H1 (cell line): ENCODE measurements around the gene C2orf76. TPM values are rescaled to one million over a fixed set of nuclear protein-coding genes. Genes with fewer than 3 reads are reported as not detected.

Source experiments
- CTCF ChIA-PET: fragments of 300-600 bp; sonication (Branson Sonifier 250); formaldehyde crosslinking; loops from one replicate; lab custom pipeline; 2021; ENCODE audit not compliant: partially characterized antibody; lab: Charles Lee
- POLR2A ChIA-PET: fragments of 300-600 bp; sonication (Branson Sonifier 250); formaldehyde crosslinking; loops from one replicate; lab custom pipeline; 2021; ENCODE audit warnings: inconsistent platforms; ENCODE audit not compliant: partially characterized antibody; lab: Charles Lee
- DNase-seq, 2 experiments: peaks; one replicate each; pipeline versions ENCODE4 v3.0.0 to v3.0.0-alpha.2; 2010 to 2022; ENCODE audit warnings: low spot score in 2 of 2, low read depth in 1 of 2, mixed read lengths in 1 of 2
- FAIRE-seq: peaks from 2 replicates; lab custom pipeline; 2011; peaks lifted over from hg19 to GRCh38; lab: Jason Lieb, UNC
- H2AFZ ChIP-seq: 2 replicates; pipeline ENCODE4 v1.8.1; 2012; ENCODE audit warnings: low read length, inconsistent platforms
- H2AK5ac ChIP-seq: 2 replicates; pipeline ENCODE4 v1.6.1; 2013; ENCODE audit warnings: low read depth, low read length
- H2BK120ac ChIP-seq: replicated peaks from 2 replicates; pipeline ENCODE3; 2013; ENCODE audit warnings: low read depth, low read length, inconsistent platforms
- H2BK12ac ChIP-seq: 2 replicates; pipeline ENCODE4 v1.6.1; 2013; ENCODE audit warnings: low read depth, low read length
- H2BK15ac ChIP-seq: 2 replicates; pipeline ENCODE4 v1.6.1; 2013; ENCODE audit warnings: low read length
- H2BK20ac ChIP-seq: 2 replicates; pipeline ENCODE4 v1.6.1; 2013; ENCODE audit warnings: low read length
- H2BK5ac ChIP-seq: 2 replicates; pipeline ENCODE4 v1.6.1; 2013; ENCODE audit warnings: low read depth, low read length
- H3K14ac ChIP-seq: 2 replicates; pipeline ENCODE4 v1.6.1; 2013; ENCODE audit warnings: inconsistent platforms; ENCODE audit not compliant: insufficient read length
- H3K18ac ChIP-seq: 2 replicates; pipeline ENCODE4 v1.6.1; 2013; ENCODE audit warnings: low read length; ENCODE audit errors: extremely low read depth
- H3K23ac ChIP-seq: 2 replicates; pipeline ENCODE4 v1.6.1; 2013; ENCODE audit warnings: inconsistent platforms; ENCODE audit not compliant: insufficient read length
- H3K23me2 ChIP-seq: 2 replicates; pipeline ENCODE4 v1.6.1; 2013; ENCODE audit warnings: low read depth, low read length
- H3K27ac ChIP-seq: 2 replicates; pipeline ENCODE4 v1.6.1; 2011; ENCODE audit warnings: low read depth, low read length, inconsistent platforms
- H3K27me3 ChIP-seq, 4 experiments: replicated peaks in 1 of 4; 1 replicate in 1 of 4; 2 replicates in 3 of 4; pipeline versions ENCODE4 v1.6.1 to v1.8.1; 2011 to 2013; ENCODE audit warnings: low read length in 3 of 4, mild to moderate bottlenecking in 3 of 4, inconsistent platforms in 2 of 4, mixed read lengths in 2 of 4, moderate library complexity in 1 of 4; ENCODE audit not compliant: control insufficient read depth in 3 of 4, insufficient read depth in 3 of 4; ENCODE audit errors: extremely low read depth in 1 of 4
- H3K36me3 ChIP-seq, 4 experiments: 2 replicates each; pipeline versions ENCODE4 v1.6.1 to v1.8.1; 2011 to 2013; ENCODE audit warnings: mild to moderate bottlenecking in 4 of 4, low read length in 3 of 4, moderate library complexity in 2 of 4, control low read depth in 1 of 4, inconsistent platforms in 1 of 4; ENCODE audit not compliant: insufficient read depth in 4 of 4, control insufficient read depth in 2 of 4
- H3K4ac ChIP-seq: replicated peaks from 2 replicates; pipeline ENCODE3; 2013; ENCODE audit warnings: low read length, low read depth, mixed read lengths, inconsistent platforms; ENCODE audit not compliant: insufficient read length
- H3K4me1 ChIP-seq, 4 experiments: replicated peaks in 1 of 4; 1 replicate in 1 of 4; 2 replicates in 3 of 4; pipeline versions ENCODE4 v1.6.1 to v1.8.1; 2011 to 2013; ENCODE audit warnings: low read length in 3 of 4, inconsistent platforms in 2 of 4, mixed read lengths in 1 of 4; ENCODE audit not compliant: insufficient read depth in 4 of 4, control insufficient read depth in 3 of 4
- H3K4me2 ChIP-seq, 2 experiments: 2 replicates each; pipeline versions ENCODE4 v1.6.1 to v1.8.1; 2011 to 2013; ENCODE audit warnings: low read depth in 2 of 2, low read length in 2 of 2, control low read depth in 1 of 2, inconsistent platforms in 1 of 2, mild to moderate bottlenecking in 1 of 2; ENCODE audit not compliant: insufficient read depth in 1 of 2
- H3K4me3 ChIP-seq, 4 experiments: fragments of 200-600, 300-600 bp in 1 of 4; sonication (generic), shearing (Covaris generic), sonication (Bioruptor Twin) in 1 of 4; 2 replicates each; pipeline versions ENCODE4 v1.5.1 to v1.8.1; 2011 to 2016; ENCODE audit warnings: low read length in 4 of 4, low read depth in 3 of 4, control low read depth in 2 of 4, inconsistent platforms in 2 of 4, mild to moderate bottlenecking in 2 of 4, mixed read lengths in 1 of 4, moderate library complexity in 1 of 4; ENCODE audit not compliant: insufficient read depth in 2 of 4; ENCODE audit errors: extremely low read depth in 1 of 4
- H3K56ac ChIP-seq: replicated peaks from 2 replicates; pipeline ENCODE3; 2013; ENCODE audit warnings: low read depth, mild to moderate bottlenecking, mixed read lengths, low read length, inconsistent platforms; ENCODE audit not compliant: insufficient read length
- H3K79me1 ChIP-seq: 2 replicates; pipeline ENCODE4 v1.6.1; 2013; ENCODE audit warnings: low read depth, low read length, control low read depth
- H3K79me2 ChIP-seq, 2 experiments: 2 replicates each; pipeline versions ENCODE4 v1.6.1 to v1.8.1; 2012 to 2013; ENCODE audit warnings: low read length in 2 of 2, mild to moderate bottlenecking in 2 of 2, inconsistent platforms in 1 of 2; ENCODE audit not compliant: insufficient read depth in 2 of 2, control insufficient read depth in 1 of 2
- H3K9ac ChIP-seq, 4 experiments: replicated peaks in 1 of 4; 1 replicate in 1 of 4; 2 replicates in 3 of 4; pipeline versions ENCODE4 v1.6.1 to v1.8.1; 2011 to 2013; ENCODE audit warnings: low read depth in 3 of 4, low read length in 3 of 4, control low read depth in 2 of 4, mild to moderate bottlenecking in 2 of 4, moderate library complexity in 2 of 4, inconsistent platforms in 1 of 4; ENCODE audit errors: extremely low read depth in 1 of 4
- H3K9me3 ChIP-seq, 2 experiments: 2 replicates each; pipeline versions ENCODE4 v1.6.1 to v1.8.1; 2012 to 2013; ENCODE audit warnings: mild to moderate bottlenecking in 2 of 2, moderate library complexity in 2 of 2, control low read depth in 1 of 2, inconsistent platforms in 1 of 2, low read depth in 1 of 2, low read length in 1 of 2, mixed read lengths in 1 of 2; ENCODE audit not compliant: insufficient read depth in 2 of 2
- H4K20me1 ChIP-seq, 2 experiments: replicated peaks in 1 of 2; 2 replicates each; pipeline versions ENCODE3 to v1.8.1; 2011 to 2013; ENCODE audit warnings: inconsistent platforms in 2 of 2, low read length in 2 of 2, mild to moderate bottlenecking in 1 of 2; ENCODE audit not compliant: insufficient read depth in 2 of 2, control insufficient read depth in 1 of 2
- H4K5ac ChIP-seq: 2 replicates; pipeline ENCODE4 v1.6.1; 2013; ENCODE audit warnings: low read length, low read depth, mixed read lengths, inconsistent platforms; ENCODE audit not compliant: insufficient read length
- H4K8ac ChIP-seq: 2 replicates; pipeline ENCODE4 v1.8.0; 2013; ENCODE audit warnings: mild to moderate bottlenecking, moderate library complexity, low read length, inconsistent platforms; ENCODE audit not compliant: insufficient read depth; ENCODE audit errors: extremely low read depth
- H4K91ac ChIP-seq: replicated peaks from 2 replicates; pipeline ENCODE3; 2013; ENCODE audit warnings: low read length, mixed read lengths, inconsistent platforms; ENCODE audit not compliant: insufficient read length
- BCL11A ChIP-seq, 2 experiments: IDR thresholded peaks; one replicate each; pipeline ENCODE4 v1.6.1; 2011; ENCODE audit warnings: low read depth in 2 of 2, low read length in 2 of 2, mild to moderate bottlenecking in 2 of 2
- CREB1 ChIP-seq: IDR thresholded peaks from 2 replicates; pipeline ENCODE4 v1.6.1; 2012; ENCODE audit warnings: inconsistent platforms
- EZH2 ChIP-seq: fragments of 200-600 bp; sonication (generic); IDR thresholded peaks from 2 replicates; pipeline ENCODE4 v1.7.1; 2012; ENCODE audit warnings: low read depth, mild to moderate bottlenecking, moderate library complexity, low read length, inconsistent platforms; ENCODE audit not compliant: severe bottlenecking
- HDAC6 ChIP-seq: IDR thresholded peaks from one replicate; pipeline ENCODE4 v1.7.1; 2012; ENCODE audit warnings: low read depth, mild to moderate bottlenecking, inconsistent platforms, low read length, moderate library complexity
- KDM5A ChIP-seq: fragments of 200-600 bp; IDR thresholded peaks from 2 replicates; pipeline ENCODE4 v1.7.1; 2012; ENCODE audit warnings: mild to moderate bottlenecking, low read length, inconsistent platforms, mixed read lengths
- NANOG ChIP-seq: IDR thresholded peaks from 2 replicates; pipeline ENCODE4 v1.6.1; 2011; ENCODE audit warnings: low read length, low read depth, mild to moderate bottlenecking, inconsistent platforms; ENCODE audit not compliant: insufficient read depth, poor library complexity, severe bottlenecking
- POLR2A ChIP-seq, 2 experiments: IDR thresholded peaks; 1 replicate in 1 of 2; 2 replicates in 1 of 2; pipeline ENCODE4 v1.6.1; 2011; ENCODE audit warnings: low read depth in 2 of 2, low read length in 2 of 2, mild to moderate bottlenecking in 2 of 2; ENCODE audit errors: control extremely low read depth in 1 of 2
- POLR2AphosphoS5 ChIP-seq: IDR thresholded peaks from 2 replicates; pipeline ENCODE4 v1.6.1; 2011; ENCODE audit warnings: low read depth, low read length
- RNF2 ChIP-seq: fragments of 200-900, 300-1000 bp; sonication (generic); IDR thresholded peaks from 2 replicates; pipeline ENCODE4 v1.7.1; 2016; ENCODE audit warnings: borderline replicate concordance, low read depth, mild to moderate bottlenecking, antibody characterized with exemption, low read length; ENCODE audit not compliant: poor library complexity, severe bottlenecking; ENCODE audit errors: missing control alignments
- SP4 ChIP-seq: IDR thresholded peaks from 2 replicates; pipeline ENCODE4 v1.6.1; 2012; ENCODE audit warnings: low read length, inconsistent platforms
- WGBS, 2 experiments: shearing (Covaris generic) in 1 of 2; methylation state at CpG; one replicate each; pipeline versions ENCODE4 v1.1.6 to v1.1.7; 2013 to 2015; ENCODE audit warnings: low lambda C conversion rate in 2 of 2, mixed read lengths in 2 of 2, inconsistent platforms in 1 of 2, low coverage in 1 of 2, missing lambda C conversion rate in 1 of 2; ENCODE audit not compliant: insufficient replicate concordance in 2 of 2, insufficient coverage in 1 of 2, insufficient read length in 1 of 2; ENCODE audit errors: extremely low coverage in 1 of 2, missing lambda C conversion rate in 1 of 2; 5-methylcytosine and 5-hydroxymethylcytosine counted together
- polyA plus RNA-seq, 7 experiments: library from polyadenylated mRNA; depleted of rRNA in 3 of 7; stranded (reverse) in 5 of 7; unstranded in 2 of 7; fragments of >200 nt in 5 of 7; fragments of 200-250 nt in 2 of 7; gene quantifications; 1 replicate in 5 of 7; 2 replicates in 1 of 7; 4 replicates in 1 of 7; pipeline versions ENCODE4 v1.2.1 to v1.2.3, GENCODE V29; 2011 to 2013; ENCODE audit warnings: missing spikeins in 2 of 7, mixed read lengths in 2 of 7
- total RNA-seq: library from RNA; stranded (reverse); fragmentation: NEBNext Ultra II Directional; extraction: Animal tissue kit (Norgen Biotek cat#: 25700); gene quantifications from 2 replicates; pipeline ENCODE4 v1.2.1, GENCODE V29; 2021
- TF ChIP-seq, protein P1 (sequence below): IDR thresholded peaks from 2 replicates; pipeline ENCODE4 v1.6.1; 2012; ENCODE audit warnings: low read length, inconsistent platforms

Gene C2orf76
- total and polyA plus RNA-seq, 2 of the 8 experiments (the other 6 are each of a cell fraction or from before 2014, with no cell fraction given), result 4.4 to 5.0 TPM

DNA sequence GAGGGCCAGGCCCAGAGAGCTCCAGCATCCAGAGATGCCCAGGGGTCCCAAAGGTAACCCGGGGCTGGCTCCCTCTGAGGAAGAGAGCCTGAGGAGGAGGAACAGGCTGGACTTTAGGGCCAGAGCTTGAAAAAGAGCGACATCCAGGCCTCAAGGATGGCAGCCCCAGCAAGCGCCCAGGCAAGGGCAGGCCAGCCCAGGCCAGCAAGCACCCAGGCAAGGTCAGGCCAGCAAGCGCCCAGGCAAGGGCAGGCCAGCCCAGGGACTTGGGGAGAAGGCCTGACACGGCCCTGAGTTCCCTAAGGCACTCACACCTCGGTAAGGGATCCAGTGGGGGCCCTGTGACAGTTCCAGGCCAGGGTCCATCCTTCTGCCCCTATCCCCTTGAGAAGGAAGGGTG is 30.6 kb upstream of the C2orf76 start:
- no peak overlapping the region for H4K5ac ChIP-seq
- no peak overlapping the region for H3K56ac ChIP-seq
- H3K23me2 ChIP-seq, result no peaks in the 10 kb centered on the region
- H3K27me3 ChIP-seq, result no peaks in the 10 kb centered on the region
- no peak overlapping the region for H2BK120ac ChIP-seq
- H3K36me3 ChIP-seq, result no peaks in the 10 kb centered on the region
- H3K9me3 ChIP-seq, result no peaks in the 10 kb centered on the region
- H3K27ac ChIP-seq, result no peak overlapping the region
- H2BK5ac ChIP-seq, result no peak overlapping the region
- FAIRE-seq, result no peak
- no peaks in the 10 kb centered on the region for H4K20me1 ChIP-seq
- CTCF ChIA-PET, result interaction anchor here (0.5 to 21.3 kb wide), 3 partner anchors 14 to 79 kb away, joined by 3 to 411 read pairs (median 4); no protein-coding TSS in a partner anchor
- DNase-seq, result no peak
- no peak overlapping the region; the same call in 1 of the 2 replicates for H4K8ac ChIP-seq
- no peak overlapping the region for H3K4me3 ChIP-seq
- POLR2A ChIA-PET, result no interaction called here
- no peak overlapping the region for H3K4ac ChIP-seq
- no peak overlapping the region for H2BK12ac ChIP-seq
- no peak overlapping the region for H3K23ac ChIP-seq
- no peaks in the 10 kb centered on the region for H3K79me1 ChIP-seq
- H4K91ac ChIP-seq, result no peak overlapping the region
- H3K14ac ChIP-seq, result no peak overlapping the region
- TF ChIP-seq KDM5A (no peak), HDAC6 (no peak), POLR2A (IDR thresholded peaks at IDR 0.05; ENCODE audit: control extremely low read depth in 1 of 2, low read depth in 2 of 2, low read length in 2 of 2) (no peak), RNF2 (no peak), CREB1 (no peak), SP4 (no peak), BCL11A (IDR thresholded peaks at IDR 0.05; ENCODE audit: low read depth in 2 of 2, low read length in 2 of 2) (no peak), NANOG (no peak), EZH2 (no peak), POLR2AphosphoS5 (no peak)
- TF ChIP-seq, protein P1, sequence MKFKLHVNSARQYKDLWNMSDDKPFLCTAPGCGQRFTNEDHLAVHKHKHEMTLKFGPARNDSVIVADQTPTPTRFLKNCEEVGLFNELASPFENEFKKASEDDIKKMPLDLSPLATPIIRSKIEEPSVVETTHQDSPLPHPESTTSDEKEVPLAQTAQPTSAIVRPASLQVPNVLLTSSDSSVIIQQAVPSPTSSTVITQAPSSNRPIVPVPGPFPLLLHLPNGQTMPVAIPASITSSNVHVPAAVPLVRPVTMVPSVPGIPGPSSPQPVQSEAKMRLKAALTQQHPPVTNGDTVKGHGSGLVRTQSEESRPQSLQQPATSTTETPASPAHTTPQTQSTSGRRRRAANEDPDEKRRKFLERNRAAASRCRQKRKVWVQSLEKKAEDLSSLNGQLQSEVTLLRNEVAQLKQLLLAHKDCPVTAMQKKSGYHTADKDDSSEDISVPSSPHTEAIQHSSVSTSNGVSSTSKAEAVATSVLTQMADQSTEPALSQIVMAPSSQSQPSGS, result no peak
- no peaks in the 10 kb centered on the region; a peak in 1 of 7 replicates for H3K4me1 ChIP-seq
- WGBS, 2 experiments, result 80% methylated on average over 6 of the region's 6 CpGs; no CpG with 5 or more reads in 1 of the 2 experiments
- H3K79me2 ChIP-seq, result no peaks in the 10 kb centered on the region
- H3K4me2 ChIP-seq, result no peak overlapping the region
- H3K18ac ChIP-seq, result 0 out of 2 replicates have a peak overlapping the region, but pooled peaks have one; percentile 1
- H2AK5ac ChIP-seq, result no peak overlapping the region
- no peak overlapping the region for H2BK20ac ChIP-seq
- no peak overlapping the region for H3K9ac ChIP-seq
- no peak overlapping the region for H2BK15ac ChIP-seq
- no peak overlapping the region for H2AFZ ChIP-seq
